Endothelial cell of umbilical vein (primary cell): Measurements from ENCODE around the gene MED27. TPM values are rescaled to one million over a fixed set of nuclear protein-coding genes. Genes with fewer than 3 reads are reported as not detected.

Experiments
- BruUV-seq: library from RNA; stranded (reverse); fragments of 400-500 nt; replicated peaks from 2 replicates; lab custom pipeline; 2021; lab: Mats Ljungman, UMichigan
- CTCF ChIA-PET: fragments of 300-600, 350-600 bp; sonication (Branson Sonifier 250); formaldehyde crosslinking; loops from one replicate; lab custom pipeline; 2021; ENCODE audit warnings: antibody characterized with exemption, inconsistent platforms; lab: Charles Lee
- POLR2A ChIA-PET: fragments of 300-600, 350-600 bp; sonication (Branson Sonifier 250); formaldehyde crosslinking; loops from one replicate; lab custom pipeline; 2021; ENCODE audit warnings: antibody characterized with exemption, inconsistent platforms; lab: Charles Lee
- DNase-seq: peaks from one replicate; pipeline ENCODE4 v3.0.0-alpha.2; 2011; ENCODE audit warnings: low read depth, low spot score
- FAIRE-seq: peaks from 2 replicates; lab custom pipeline; 2011; peaks lifted over from hg19 to GRCh38; lab: Jason Lieb, UNC
- H2AFZ ChIP-seq: 2 replicates; pipeline ENCODE4 v1.6.0; 2012; ENCODE audit warnings: low read depth, low read length, control low read depth, inconsistent platforms
- H3K27ac ChIP-seq: 2 replicates; pipeline ENCODE4 v1.5.1; 2011; ENCODE audit warnings: low read depth, mild to moderate bottlenecking, control low read depth, low read length, moderate library complexity; ENCODE audit not compliant: insufficient read depth
- H3K27me3 ChIP-seq, 2 experiments: 2 replicates each; pipeline versions ENCODE4 v1.6.0 to v1.6.1; 2011; ENCODE audit warnings: low read length in 2 of 2, mixed read lengths in 1 of 2; ENCODE audit not compliant: control insufficient read depth in 2 of 2, insufficient read depth in 2 of 2
- H3K36me3 ChIP-seq, 2 experiments: 2 replicates in 1 of 2; 3 replicates in 1 of 2; pipeline ENCODE4 v1.5.1; 2011; ENCODE audit warnings: low read length in 2 of 2, mild to moderate bottlenecking in 1 of 2, moderate library complexity in 1 of 2; ENCODE audit not compliant: control insufficient read depth in 2 of 2, insufficient read depth in 2 of 2; ENCODE audit errors: extremely low read depth in 1 of 2
- H3K4me1 ChIP-seq: 3 replicates; pipeline ENCODE4 v1.5.1; 2011; ENCODE audit warnings: mild to moderate bottlenecking, low read length; ENCODE audit not compliant: control insufficient read depth, insufficient read depth; ENCODE audit errors: extremely low read depth
- H3K4me2 ChIP-seq: 2 replicates; pipeline ENCODE4 v1.6.1; 2011; ENCODE audit warnings: low read length, control low read depth, mixed read lengths; ENCODE audit not compliant: insufficient read depth
- H3K4me3 ChIP-seq, 3 experiments: fragments of 200-600 bp in 1 of 3; sonication (generic), shearing (Covaris generic) in 1 of 3; replicated peaks in 1 of 3; 2 replicates each; pipeline ENCODE4 v1.5.1; 2011 to 2016; ENCODE audit warnings: control low read depth in 3 of 3, low read length in 3 of 3, mild to moderate bottlenecking in 2 of 3, inconsistent platforms in 1 of 3, low read depth in 1 of 3, moderate library complexity in 1 of 3; ENCODE audit not compliant: insufficient read depth in 1 of 3
- H3K79me2 ChIP-seq: 2 replicates; pipeline ENCODE4 v1.6.0; 2012; ENCODE audit warnings: low read length, inconsistent platforms; ENCODE audit not compliant: control insufficient read depth, insufficient read depth
- H3K9ac ChIP-seq: replicated peaks from 2 replicates; pipeline ENCODE3; 2011; ENCODE audit warnings: low read length, control low read depth; ENCODE audit not compliant: insufficient read depth; ENCODE audit errors: extremely low read depth
- H3K9me1 ChIP-seq: replicated peaks from 3 replicates; pipeline ENCODE4 v1.6.0; 2011; ENCODE audit warnings: mild to moderate bottlenecking, low read length; ENCODE audit not compliant: control insufficient read depth, insufficient read depth; ENCODE audit errors: extremely low read depth
- H3K9me3 ChIP-seq: replicated peaks from 2 replicates; pipeline ENCODE4 v1.5.1; 2012; ENCODE audit warnings: low read length, inconsistent platforms; ENCODE audit not compliant: control insufficient read depth, insufficient read depth
- H4K20me1 ChIP-seq: replicated peaks from 2 replicates; pipeline ENCODE3; 2011; ENCODE audit warnings: mild to moderate bottlenecking, low read length; ENCODE audit not compliant: control insufficient read depth, insufficient read depth; ENCODE audit errors: extremely low read depth
- EZH2 ChIP-seq: IDR thresholded peaks from 2 replicates; pipeline ENCODE4 v1.6.1; 2012; ENCODE audit warnings: borderline replicate concordance, low read depth, mild to moderate bottlenecking, moderate library complexity, low read length, inconsistent platforms; ENCODE audit not compliant: severe bottlenecking
- FOS ChIP-seq: IDR thresholded peaks from 2 replicates; pipeline ENCODE4 v1.6.1; 2011; ENCODE audit warnings: mild to moderate bottlenecking, low read length, moderate library complexity, borderline replicate concordance; ENCODE audit not compliant: insufficient read depth
- GATA2 ChIP-seq: IDR thresholded peaks from 2 replicates; pipeline ENCODE4 v1.7.0; 2011; ENCODE audit warnings: low read depth, mild to moderate bottlenecking, moderate library complexity, mixed read lengths, low read length; ENCODE audit not compliant: insufficient read length, insufficient read depth
- JUN ChIP-seq: IDR thresholded peaks from 2 replicates; pipeline ENCODE4 v1.6.1; 2011; ENCODE audit warnings: borderline replicate concordance, low read depth; ENCODE audit not compliant: insufficient read length, insufficient read depth
- MYC ChIP-seq: IDR thresholded peaks from one replicate; pipeline ENCODE4 v1.6.1; 2011; ENCODE audit warnings: mild to moderate bottlenecking, low read depth, low read length
- POLR2A ChIP-seq: IDR thresholded peaks from 2 replicates; pipeline ENCODE4 v1.6.1; 2012; ENCODE audit warnings: low read depth, mild to moderate bottlenecking, control low read depth, low read length
- POLR2AphosphoS5 ChIP-seq: IDR thresholded peaks from 2 replicates; pipeline ENCODE4 v1.6.1; 2012; ENCODE audit warnings: low read depth, mild to moderate bottlenecking, control low read depth, low read length, moderate library complexity; ENCODE audit not compliant: insufficient read depth
- dilution Hi-C: fragments of 300-500 bp; cut with MboI; formaldehyde crosslinking; loops from one replicate; pipeline ENCODE4 v1.15.0; 2019; ENCODE audit warnings: low sequenced_read_pairs; ENCODE audit not compliant: extremely low pct_ligation_motif_present
- intact Hi-C: fragments of 100-400 bp; cut with micrococcal nuclease; formaldehyde crosslinking; loops from one replicate; pipeline ENCODE4 v1.10.0; 2022
- polyA plus RNA-seq, 4 experiments: library from polyadenylated mRNA; depleted of rRNA in 3 of 4; stranded (reverse) in 3 of 4; unstranded in 1 of 4; fragments of >200 nt; gene quantifications; 2 replicates each; pipeline versions ENCODE4 v1.2.1 to v1.2.3, GENCODE V29; 2011 to 2012; ENCODE audit warnings: missing spikeins in 1 of 4
- total RNA-seq: library from RNA; stranded (reverse); gene quantifications from 2 replicates; pipeline ENCODE4 v1.2.3, GENCODE V29; 2021
- TF ChIP-seq, protein P1 (sequence below), 2 donors: IDR thresholded peaks; 1 replicate in 1 of 2; 2 replicates in 1 of 2; pipeline ENCODE4 v1.5.1; 2011; ENCODE audit warnings: low read length in 2 of 2, mild to moderate bottlenecking in 2 of 2, moderate library complexity in 2 of 2, control low read depth in 1 of 2, inconsistent platforms in 1 of 2, low read depth in 1 of 2; ENCODE audit not compliant: insufficient read depth in 1 of 2; ENCODE audit errors: extremely low read depth in 1 of 2
- TF ChIP-seq, protein P2 (sequence below): IDR thresholded peaks from 2 replicates; pipeline ENCODE4 v1.6.1; 2011; ENCODE audit not compliant: insufficient read depth, insufficient read length

Gene MED27
- total and polyA plus RNA-seq, 2 donors (not counting 3 experiments of a cell fraction or from before 2014, with no cell fraction given) = 27.9 to 47.8 TPM

DNA sequence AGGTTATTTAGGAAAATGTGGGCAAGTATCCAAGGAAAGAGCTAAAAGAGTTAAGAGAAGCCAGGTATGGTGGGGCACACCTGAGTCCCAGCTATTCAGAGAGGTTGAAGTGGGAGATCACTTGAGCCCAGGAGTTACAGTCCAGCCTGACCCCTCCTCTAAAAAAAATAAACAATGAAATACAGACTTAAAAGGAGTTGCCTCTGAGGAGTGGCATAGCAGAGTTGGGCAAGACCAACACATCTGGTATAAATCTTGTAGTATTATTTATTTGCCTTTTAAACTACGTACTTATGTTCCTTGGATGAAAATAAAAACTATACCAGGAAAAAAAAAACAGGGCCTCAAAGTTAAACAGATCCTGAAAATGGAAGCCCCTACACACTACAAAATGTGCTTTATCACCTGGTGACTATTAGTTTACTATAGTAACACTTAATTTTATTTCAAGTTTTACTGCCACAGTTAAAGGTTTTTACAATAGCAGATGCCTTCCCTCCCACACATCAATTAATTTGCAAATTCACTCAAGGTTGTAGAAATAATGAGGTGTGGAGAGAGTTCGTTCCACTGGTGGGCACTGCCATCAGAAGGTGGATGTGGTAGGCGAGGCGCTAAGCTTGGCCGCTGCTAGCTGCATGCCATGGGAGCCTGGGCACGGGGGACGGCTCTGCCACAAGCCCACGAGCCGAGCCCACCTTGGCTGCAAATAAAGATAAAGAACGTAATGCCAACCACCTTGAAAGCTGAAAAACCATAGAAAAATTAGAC is 48.0 kb downstream of the MED27 start:
- CTCF ChIA-PET = no interaction called here
- H3K79me2 ChIP-seq = peaks cover 8% of the 10 kb centered on the region
- BruUV-seq = no TSS peak

More for the DNA sequence above, 48.0 kb downstream of the MED27 start:
- H3K9ac ChIP-seq = no peak overlapping the region
- H2AFZ ChIP-seq = no peak overlapping the region
- dilution Hi-C loops = no loop called here
- FAIRE-seq = no peak
- H3K27me3 ChIP-seq = no peaks in the 10 kb centered on the region
- no peaks in the 10 kb centered on the region for H3K9me1 ChIP-seq
- intact Hi-C loops = no loop called here
- H3K9me3 ChIP-seq = no peaks in the 10 kb centered on the region
- no peak for DNase-seq
- no peak overlapping the region for H3K4me2 ChIP-seq
- POLR2A ChIA-PET = no interaction called here
- no peak for TF ChIP-seq JUN
- TF ChIP-seq, protein P1, sequence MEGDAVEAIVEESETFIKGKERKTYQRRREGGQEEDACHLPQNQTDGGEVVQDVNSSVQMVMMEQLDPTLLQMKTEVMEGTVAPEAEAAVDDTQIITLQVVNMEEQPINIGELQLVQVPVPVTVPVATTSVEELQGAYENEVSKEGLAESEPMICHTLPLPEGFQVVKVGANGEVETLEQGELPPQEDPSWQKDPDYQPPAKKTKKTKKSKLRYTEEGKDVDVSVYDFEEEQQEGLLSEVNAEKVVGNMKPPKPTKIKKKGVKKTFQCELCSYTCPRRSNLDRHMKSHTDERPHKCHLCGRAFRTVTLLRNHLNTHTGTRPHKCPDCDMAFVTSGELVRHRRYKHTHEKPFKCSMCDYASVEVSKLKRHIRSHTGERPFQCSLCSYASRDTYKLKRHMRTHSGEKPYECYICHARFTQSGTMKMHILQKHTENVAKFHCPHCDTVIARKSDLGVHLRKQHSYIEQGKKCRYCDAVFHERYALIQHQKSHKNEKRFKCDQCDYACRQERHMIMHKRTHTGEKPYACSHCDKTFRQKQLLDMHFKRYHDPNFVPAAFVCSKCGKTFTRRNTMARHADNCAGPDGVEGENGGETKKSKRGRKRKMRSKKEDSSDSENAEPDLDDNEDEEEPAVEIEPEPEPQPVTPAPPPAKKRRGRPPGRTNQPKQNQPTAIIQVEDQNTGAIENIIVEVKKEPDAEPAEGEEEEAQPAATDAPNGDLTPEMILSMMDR (IDR thresholded peaks at IDR 0.05; ENCODE audit: extremely low read depth in 1 of 2, insufficient read depth in 1 of 2, low read depth in 1 of 2, low read length in 2 of 2) = no peak
- TF ChIP-seq, protein P2, sequence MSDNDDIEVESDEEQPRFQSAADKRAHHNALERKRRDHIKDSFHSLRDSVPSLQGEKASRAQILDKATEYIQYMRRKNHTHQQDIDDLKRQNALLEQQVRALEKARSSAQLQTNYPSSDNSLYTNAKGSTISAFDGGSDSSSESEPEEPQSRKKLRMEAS = no peak
- no peak for TF ChIP-seq FOS
- TF ChIP-seq POLR2AphosphoS5 = no peak
- TF ChIP-seq MYC = no peak
- TF ChIP-seq POLR2A = no peak
- no peak for TF ChIP-seq GATA2
- TF ChIP-seq EZH2 = no peak
- H3K4me3 ChIP-seq = no peak overlapping the region
- H3K27ac ChIP-seq = no peak overlapping the region
- H4K20me1 ChIP-seq = no peaks in the 10 kb centered on the region
- H3K36me3 ChIP-seq = no peaks in the 10 kb centered on the region
- H3K4me1 ChIP-seq = no peaks in the 10 kb centered on the region
